Kidney (tissue), 14 donors: Measurements from ENCODE around the gene SDHAF2. TPM values are rescaled to one million over a fixed set of nuclear protein-coding genes. Genes with fewer than 3 reads are reported as not detected.
"Not testable (repeated sequence)": the region's sequence is repeated elsewhere in the genome, so short reads cannot be mapped to it uniquely, and the experiment has no call there.

Experiments used
- DNase-seq, 5 donors: peaks; one replicate each; pipeline ENCODE4 v3.0.0-alpha.2; 2013 to 2020
- FAIRE-seq: peaks from 2 replicates; lab custom pipeline; 2012; peaks lifted over from hg19 to GRCh38; lab: Jason Lieb, UNC
- H3K27ac ChIP-seq, 2 donors: one replicate each; pipeline ENCODE4 v1.7.0; 2013; ENCODE audit warnings: low read depth in 2 of 2, low read length in 2 of 2, inconsistent platforms in 1 of 2
- H3K27me3 ChIP-seq: one replicate; pipeline ENCODE4 v1.7.1; 2013; ENCODE audit warnings: low read length, inconsistent platforms; ENCODE audit not compliant: control insufficient read depth, insufficient read depth
- H3K36me3 ChIP-seq, 3 donors: one replicate each; pipeline versions ENCODE4 v1.7.0 to v1.7.1; 2013; ENCODE audit warnings: low read length in 3 of 3, control low read depth in 1 of 3, inconsistent platforms in 1 of 3; ENCODE audit not compliant: insufficient read depth in 3 of 3, control insufficient read depth in 2 of 3
- H3K4me1 ChIP-seq, 3 donors: one replicate each; pipeline versions ENCODE4 v1.7.0 to v1.7.1; 2013; ENCODE audit warnings: low read length in 3 of 3, inconsistent platforms in 1 of 3, low read depth in 1 of 3; ENCODE audit not compliant: control insufficient read depth in 2 of 3, insufficient read depth in 2 of 3
- H3K4me3 ChIP-seq, 3 donors: one replicate each; pipeline versions ENCODE4 v1.7.0 to v1.8.1; 2013; ENCODE audit warnings: low read length in 3 of 3, control low read depth in 1 of 3, inconsistent platforms in 1 of 3
- H3K9ac ChIP-seq, 3 donors: one replicate each; pipeline versions ENCODE4 v1.7.0 to v1.7.1; 2013; ENCODE audit warnings: low read length in 3 of 3, control low read depth in 1 of 3, inconsistent platforms in 1 of 3
- H3K9me3 ChIP-seq, 3 donors: one replicate each; pipeline versions ENCODE4 v1.7.0 to v1.7.1; 2013; ENCODE audit warnings: low read length in 3 of 3, control low read depth in 1 of 3, inconsistent platforms in 1 of 3; ENCODE audit not compliant: control insufficient read depth in 2 of 3, insufficient read depth in 1 of 3
- CTCF ChIP-seq: IDR thresholded peaks from 3 replicates; pipeline ENCODE4 v1.5.1; 2012; ENCODE audit warnings: mild to moderate bottlenecking, moderate library complexity, borderline replicate concordance; ENCODE audit not compliant: insufficient read depth; ENCODE audit errors: extremely low read depth
- intact Hi-C: fragments of 100-400 bp; cut with DNase I; formaldehyde crosslinking; loops from one replicate; pipeline ENCODE4 v1.11.1; 2022
- polyA plus RNA-seq: library from polyadenylated mRNA; stranded (reverse); fragments of 350-450 nt; fragmentation: Illumina TruSeq; extraction: RNeasy Lipid Tissue Mini Kit (QIAGEN cat#74804); gene quantifications from one replicate; pipeline ENCODE4 v1.2.3, GENCODE V29; 2014; ENCODE audit warnings: low read depth, low replicate concordance; ENCODE audit not compliant: insufficient read depth
- total RNA-seq: library from RNA; stranded (reverse); fragmentation: NEBNext Ultra II Directional; extraction: Animal tissue kit (Norgen Biotek cat#: 25700); gene quantifications from one replicate; pipeline ENCODE4 v1.2.1, GENCODE V29; 2021
- donor health status: control.
- donor health status: control.
- donor health status: control.
- donor health status: control.
- donor health status: control.
- donor health status: DM: yes; HTN: yes; CAD: no.
- donor health status: Normal renal cell carcinoma (clear cell type).

The SDHAF2 gene
- total and polyA plus RNA-seq, 2 donors from 2014 or later: 40.7 to 77.1 TPM

- intact Hi-C loops: no loop called here
- TF ChIP-seq CTCF: no peak
- H3K9me3 ChIP-seq: no peaks in the 10 kb centered on the region
- H3K27ac ChIP-seq: no peak overlapping the region
- DNase-seq (no peak), FAIRE-seq (no peak)
- H3K9ac ChIP-seq: no peak overlapping the region
- no peaks in the 10 kb centered on the region for H3K27me3 ChIP-seq
- peaks cover 11 to 46% (median 29%) of the 10 kb centered on the region in 3 donors for H3K36me3 ChIP-seq
- H3K4me1 ChIP-seq: peaks cover 0 to 8% (median 6%) of the 10 kb centered on the region in 3 donors
- H3K4me3 ChIP-seq: no peak overlapping the region
These were observed 4.4 kb upstream of the SDHAF2 start for GRCh38 chr11:61425367-61426131.

- FAIRE-seq: no peak
- intact Hi-C loops: no loop called here
These were observed 606 bp upstream of the SDHAF2 start for GRCh38 chr11:61429346-61429690.

GRCh38 chr11:61430839-61431238 is 915 bp downstream of the SDHAF2 start:
- Histone ChIP-seq H3K4me3 (peak overlapping the region; percentile 99 to 100 (median 100)), H3K4me1 (peaks cover 0 to 13% (median 8%) of the 10 kb centered on the region in 3 donors), H3K36me3 (peaks cover 7 to 15% (median 11%) of the 10 kb centered on the region in 3 donors), H3K9ac (peak overlapping the region in 2 of 3 donors; percentile 99 to 100)
- FAIRE-seq, H3K9me3 ChIP-seq, DNase-seq, H3K27me3 ChIP-seq, intact Hi-C loops, H3K27ac ChIP-seq: not testable (repeated sequence)

More at GRCh38 chr11:61429346-61429690, 606 bp upstream of the SDHAF2 start:
- peak in 3 of 5 donors; percentile 70 to 86 (median 75) for DNase-seq
- Histone ChIP-seq H3K4me1 (peaks cover 0 to 8% (median 8%) of the 10 kb centered on the region in 3 donors), H3K4me3 (peak overlapping the region; percentile 68 to 100 (median 89)), H3K9me3 (no peaks in the 10 kb centered on the region), H3K27ac (peak overlapping the region; percentile 97), H3K36me3 (peaks cover 7 to 28% (median 22%) of the 10 kb centered on the region in 3 donors), H3K27me3 (no peaks in the 10 kb centered on the region), H3K9ac (peak overlapping the region; percentile 50 to 93 (median 70))
- no peak for TF ChIP-seq CTCF

- Histone ChIP-seq H3K9ac (no peak overlapping the region), H3K4me1 (peaks cover 0 to 8% (median 0%) of the 10 kb centered on the region in 3 donors), H3K27ac (no peak overlapping the region), H3K9me3 (no peaks in the 10 kb centered on the region), H3K27me3 (no peaks in the 10 kb centered on the region), H3K36me3 (peaks cover 5 to 25% (median 20%) of the 10 kb centered on the region in 3 donors), H3K4me3 (no peak overlapping the region)
- DNase-seq: no peak
- no peak for FAIRE-seq
- intact Hi-C loops: no loop called here
- no peak for TF ChIP-seq CTCF
These were observed 7.6 kb downstream of the SDHAF2 start for GRCh38 chr11:61437496-61437895.
